Measurements from ENCODE around the gene TNNC1.

DNA sequence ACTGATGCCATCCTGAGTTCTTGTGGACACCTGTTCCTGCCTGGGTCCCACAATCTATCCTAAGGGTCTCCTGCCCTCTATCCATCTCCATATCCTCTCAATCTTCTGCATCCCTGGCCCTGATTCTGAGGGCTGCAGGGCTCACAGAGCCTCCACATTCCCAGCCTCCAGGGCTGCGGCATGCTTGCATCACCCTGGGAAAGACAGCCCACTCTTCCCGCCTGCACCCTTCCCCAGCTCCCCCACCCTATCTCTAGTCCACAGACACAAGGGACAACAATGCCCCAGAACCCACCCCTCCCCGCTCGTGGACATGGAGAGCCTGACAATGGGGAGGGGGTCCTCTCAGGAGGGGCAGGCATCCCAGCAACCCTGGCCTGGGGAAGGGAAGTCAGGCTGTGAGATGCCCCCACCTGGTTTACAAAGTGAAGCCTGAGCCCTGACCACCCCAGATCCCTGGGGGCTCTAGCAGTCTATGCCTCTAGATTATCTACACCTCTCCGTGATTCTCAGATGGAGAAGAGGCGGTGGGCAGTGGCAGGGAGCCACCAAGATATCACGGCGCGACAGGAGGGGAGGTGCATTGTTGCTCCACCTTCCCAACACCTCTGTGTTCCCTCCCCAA, 19.2 kb downstream of the TNNC1 start:
- TF ChIP-seq, protein P1, sequence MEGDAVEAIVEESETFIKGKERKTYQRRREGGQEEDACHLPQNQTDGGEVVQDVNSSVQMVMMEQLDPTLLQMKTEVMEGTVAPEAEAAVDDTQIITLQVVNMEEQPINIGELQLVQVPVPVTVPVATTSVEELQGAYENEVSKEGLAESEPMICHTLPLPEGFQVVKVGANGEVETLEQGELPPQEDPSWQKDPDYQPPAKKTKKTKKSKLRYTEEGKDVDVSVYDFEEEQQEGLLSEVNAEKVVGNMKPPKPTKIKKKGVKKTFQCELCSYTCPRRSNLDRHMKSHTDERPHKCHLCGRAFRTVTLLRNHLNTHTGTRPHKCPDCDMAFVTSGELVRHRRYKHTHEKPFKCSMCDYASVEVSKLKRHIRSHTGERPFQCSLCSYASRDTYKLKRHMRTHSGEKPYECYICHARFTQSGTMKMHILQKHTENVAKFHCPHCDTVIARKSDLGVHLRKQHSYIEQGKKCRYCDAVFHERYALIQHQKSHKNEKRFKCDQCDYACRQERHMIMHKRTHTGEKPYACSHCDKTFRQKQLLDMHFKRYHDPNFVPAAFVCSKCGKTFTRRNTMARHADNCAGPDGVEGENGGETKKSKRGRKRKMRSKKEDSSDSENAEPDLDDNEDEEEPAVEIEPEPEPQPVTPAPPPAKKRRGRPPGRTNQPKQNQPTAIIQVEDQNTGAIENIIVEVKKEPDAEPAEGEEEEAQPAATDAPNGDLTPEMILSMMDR (IDR thresholded peaks at IDR 0.05) = no peak
- TF ChIP-seq EZH2 (IDR thresholded peaks at IDR 0.05; ENCODE audit: borderline replicate concordance, insufficient read depth, low read depth, low read length, poor library complexity, severe bottlenecking) = no peak
